ENCODE measurements around the gene RASGRF1.
"Not testable (repeated sequence)": the region's sequence is repeated elsewhere in the genome, so short reads cannot be mapped to it uniquely, and the experiment has no call there.

The RASGRF1 gene

GRCh38 chr15:78944669-78945407, 145.7 kb downstream of the RASGRF1 start, which contains the start of gene CTSH:
Gene CTSH, minus strand, starts transcription at chr15:78945046. Its CDS starts 65 bp downstream, at chr15:78944981.
- H3K27ac ChIP-seq: peak within 1 kb of the TSS; percentile 40 to 86 (median 78)
- H3K4me3 ChIP-seq: peak within 1 kb of the TSS; percentile 40 to 58 (median 50)

GRCh38 chr15:78944202-78944625, 146.4 kb downstream of the RASGRF1 start:
- Histone ChIP-seq H3K4me3 (peak overlapping the region; percentile 40 to 58 (median 50)), H3K27ac (peak overlapping the region in 20 of 21 experiments; percentile 40 to 86 (median 78))

- H3K27ac ChIP-seq: peak overlapping the region in 19 of 21 experiments; percentile 13 to 86 (median 78)
- peak overlapping the region; percentile 40 to 58 (median 50) for H3K4me3 ChIP-seq
These were observed 146.9 kb downstream of the RASGRF1 start for GRCh38 chr15:78943692-78944091.

GRCh38 chr15:78942741-78943140, 147.8 kb downstream of the RASGRF1 start:
- peak overlapping the region in 2 of 7 experiments; percentile 50 to 53 for H3K4me3 ChIP-seq
- H3K27ac ChIP-seq: peak overlapping the region in 9 of 21 experiments; percentile 28 to 86 (median 78)

- peak overlapping the region in 18 of 21 experiments; percentile 12 to 87 (median 68) for H3K27ac ChIP-seq
- H3K4me3 ChIP-seq: no peak overlapping the region
These were observed 151.7 kb downstream of the RASGRF1 start for GRCh38 chr15:78938658-78939488.

GRCh38 chr15:78937132-78937739, 153.3 kb downstream of the RASGRF1 start:
- Histone ChIP-seq H3K4me3 (no peak overlapping the region), H3K27ac (peak overlapping the region in 19 of 21 experiments; percentile 24 to 87 (median 51))

GRCh38 chr15:78934655-78935023, 155.9 kb downstream of the RASGRF1 start:
- H3K27ac ChIP-seq: no peak overlapping the region
- H3K4me3 ChIP-seq: no peak overlapping the region

GRCh38 chr15:78933823-78934654, 156.5 kb downstream of the RASGRF1 start:
- Histone ChIP-seq H3K4me3 (no peak overlapping the region), H3K27ac (peak overlapping the region in 3 of 21 experiments; percentile 17 to 39 (median 28))

GRCh38 chr15:78933187-78933822, 157.3 kb downstream of the RASGRF1 start:
- H3K27ac ChIP-seq: peak overlapping the region in 3 of 21 experiments; percentile 1 to 28 (median 17)

GRCh38 chr15:78932258-78932808, 158.2 kb downstream of the RASGRF1 start:
- H3K27ac ChIP-seq: peak overlapping the region in 1 of 21 experiments; percentile 1
- H3K4me3 ChIP-seq: no peak overlapping the region

More at GRCh38 chr15:78933187-78933822, 157.3 kb downstream of the RASGRF1 start:
- no peak overlapping the region for H3K4me3 ChIP-seq

GRCh38 chr15:78931439-78932257, 158.9 kb downstream of the RASGRF1 start:
- peak overlapping the region in 5 of 21 experiments; percentile 21 to 47 (median 45) for H3K27ac ChIP-seq
- H3K4me3 ChIP-seq: no peak overlapping the region

- peak overlapping the region in 10 of 21 experiments; percentile 0 to 54 (median 35) for H3K27ac ChIP-seq
- no peak overlapping the region for H3K4me3 ChIP-seq
These were observed 159.8 kb downstream of the RASGRF1 start for GRCh38 chr15:78930577-78931388.

- Histone ChIP-seq H3K4me3 (no peak overlapping the region), H3K27ac (peak overlapping the region in 5 of 21 experiments; percentile 0 to 52 (median 29))
These were observed 160.9 kb downstream of the RASGRF1 start for GRCh38 chr15:78929536-78930264.

- Histone ChIP-seq H3K27ac (peak overlapping the region in 1 of 21 experiments; percentile 52), H3K4me3 (no peak overlapping the region)
These were observed 161.9 kb downstream of the RASGRF1 start for GRCh38 chr15:78928616-78929093.

GRCh38 chr15:78928176-78928575, 162.4 kb downstream of the RASGRF1 start:
- not testable (repeated sequence) for H3K4me3 ChIP-seq, H3K27ac ChIP-seq

Measured in skin epidermis (tissue), 12 donors.